NCI-H510A treated with DMSO at 0.1 percent for 48 hours (cell line): ENCODE results near the gene ARHGAP27.
A peak's percentile ranks its signal among the peaks of the same experiment; 100 is the strongest.
"Not testable (repeated sequence)": the region's sequence is repeated elsewhere in the genome, so short reads cannot be mapped to it uniquely, and the experiment has no call there.

ENCODE experiments used
- DNase-seq: peaks from one replicate; lab custom pipeline; 2025; lab: John Stamatoyannopoulos, UW

The ARHGAP27 gene

DNA sequence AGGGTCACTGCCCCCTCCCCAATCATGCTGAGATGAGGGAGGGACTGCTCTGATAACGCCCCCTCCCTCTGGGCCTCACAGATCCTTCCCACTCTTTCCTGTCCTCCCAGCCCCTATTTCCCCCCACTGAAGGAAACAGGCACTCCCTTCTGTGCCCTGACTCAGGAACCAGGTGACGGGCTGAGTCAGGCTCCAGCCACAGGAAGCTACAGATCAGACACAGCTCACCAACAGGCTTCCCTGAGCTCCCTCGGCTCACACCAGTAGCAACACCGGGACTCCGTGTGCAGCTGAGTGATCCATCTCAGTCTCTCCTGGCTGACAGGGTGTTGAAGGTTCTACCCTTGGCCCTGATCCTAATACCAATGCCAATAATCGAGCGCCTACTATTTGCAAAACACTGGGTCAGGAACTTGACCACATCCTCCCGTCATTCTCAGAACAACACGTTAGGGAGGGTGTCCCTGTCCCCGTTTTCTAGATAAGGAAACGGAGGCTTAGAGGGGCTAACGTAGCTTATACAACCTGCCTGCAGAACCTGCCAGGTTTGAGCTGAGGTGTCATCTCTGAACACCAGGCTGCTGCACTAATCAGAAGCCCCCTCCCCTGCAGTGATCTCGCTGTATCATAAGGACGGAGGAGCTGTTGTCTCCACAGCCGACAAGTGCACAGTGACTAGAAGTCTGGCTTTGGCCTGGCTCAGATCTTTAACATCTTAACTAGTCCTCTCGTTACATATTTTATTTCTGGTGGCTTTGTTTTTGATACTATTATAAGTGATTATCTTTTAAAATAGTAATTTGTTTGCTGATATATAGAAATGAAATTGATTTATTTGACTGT is 13.5 kb upstream of the ARHGAP27 start:
- DNase-seq: not testable (repeated sequence)

DNA sequence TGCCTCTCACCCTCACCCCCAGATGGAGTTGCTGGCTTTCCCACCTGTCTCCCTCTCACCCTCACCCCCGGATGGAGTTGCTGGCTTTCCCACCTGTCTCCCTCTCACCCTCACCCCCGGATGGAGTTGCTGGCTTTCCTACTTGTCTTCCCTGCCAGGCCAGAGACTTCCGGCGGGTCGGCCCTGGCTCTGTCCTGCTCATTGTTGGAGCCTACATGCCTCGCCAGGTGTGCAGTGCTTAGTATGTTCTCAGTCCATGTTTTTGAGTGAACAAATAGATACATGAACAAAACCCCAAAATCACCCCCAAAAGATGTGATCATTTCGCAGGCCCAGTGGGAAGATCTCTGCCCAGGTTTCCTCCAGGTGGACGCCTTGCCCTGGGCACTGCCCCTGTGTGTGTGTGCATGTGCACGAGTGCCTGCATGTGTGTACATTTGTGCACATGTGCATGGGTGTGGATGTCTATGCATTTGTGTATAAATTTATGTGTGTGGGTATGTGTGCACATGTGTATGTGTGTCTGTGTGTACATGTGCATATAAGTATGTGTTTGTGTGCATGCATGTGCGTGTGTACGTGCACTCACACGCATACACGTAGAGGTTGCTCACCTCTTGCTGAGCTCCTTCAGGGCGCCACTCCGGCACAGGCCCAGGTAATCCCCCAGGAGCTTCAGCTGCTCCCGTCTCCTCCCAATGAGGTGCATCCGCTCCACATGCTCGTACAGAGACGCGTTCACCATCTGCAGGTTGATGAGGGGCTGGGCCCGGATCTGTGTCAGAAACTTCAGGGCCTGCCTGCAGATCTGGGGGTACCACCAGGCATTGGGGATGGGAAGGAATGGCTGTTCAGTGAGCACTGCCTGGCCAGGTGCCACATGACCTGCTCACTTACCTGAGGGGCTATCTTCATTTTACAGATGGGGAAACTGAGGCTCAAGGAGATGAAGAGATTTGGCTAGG is 12.5 kb upstream of the ARHGAP27 start:
- DNase-seq: not testable (repeated sequence)

DNA sequence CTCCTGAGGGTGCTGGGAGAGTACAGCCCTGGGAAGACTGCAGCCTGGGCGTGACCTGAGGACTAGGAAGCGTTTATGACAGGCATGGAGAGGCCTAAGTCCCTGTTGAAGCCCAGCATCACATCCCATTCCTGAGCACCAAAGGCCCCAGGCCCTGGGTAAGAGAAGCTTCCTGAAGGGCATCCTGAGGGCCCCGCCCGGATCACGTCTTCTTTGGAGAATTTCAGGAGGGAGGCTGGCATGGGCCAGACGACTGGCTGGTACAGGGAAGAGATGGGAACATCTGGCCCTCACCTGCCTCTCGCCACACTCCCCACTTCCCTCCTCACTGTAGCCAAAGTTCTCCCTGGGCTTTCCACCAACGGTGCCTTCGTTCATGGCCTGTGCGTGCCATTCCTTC is 11.6 kb upstream of the ARHGAP27 start:
- DNase-seq: not testable (repeated sequence)

DNA sequence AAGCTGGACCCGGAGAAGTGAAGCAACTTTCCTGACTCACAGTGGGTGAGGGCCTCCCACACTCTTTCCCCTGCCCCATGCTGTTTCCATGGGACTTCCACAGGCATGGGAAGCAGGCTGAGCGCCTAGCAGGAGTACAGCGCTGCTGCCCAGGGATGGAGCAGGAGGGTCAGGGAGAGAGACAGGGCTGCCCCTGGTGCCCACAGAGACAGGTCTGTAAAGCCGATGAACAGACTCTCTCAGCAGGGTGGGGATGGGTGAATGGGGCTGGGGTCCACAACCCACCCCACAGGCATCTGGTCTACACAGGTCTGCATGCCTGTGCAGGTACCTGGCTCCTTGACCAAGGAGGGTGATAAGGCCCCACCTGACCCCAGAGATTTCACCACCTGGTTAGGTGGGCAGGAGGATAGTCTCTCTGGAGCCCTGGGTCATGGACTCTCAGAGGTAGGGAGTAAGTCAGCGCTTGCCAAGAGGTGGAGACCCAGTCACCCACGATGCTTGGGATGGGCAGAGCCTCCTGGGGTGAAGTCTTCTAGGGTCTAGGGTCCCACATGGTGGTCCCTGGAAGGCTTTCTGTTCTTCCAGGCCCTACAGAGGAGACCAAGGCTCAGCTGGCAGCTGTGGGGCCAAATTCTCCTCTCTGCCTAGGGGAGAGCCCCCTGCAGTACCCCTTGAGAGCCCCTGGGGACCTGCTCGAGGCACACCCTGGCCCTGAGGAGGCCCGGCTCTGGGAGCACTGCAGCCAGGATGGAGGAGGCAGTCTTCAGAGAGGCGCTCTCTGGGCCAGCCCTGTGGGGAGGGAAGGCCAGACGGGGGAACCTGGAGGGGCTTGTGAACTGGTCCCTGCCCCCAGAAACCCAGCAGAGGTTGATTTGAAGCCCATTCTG is 10.9 kb upstream of the ARHGAP27 start:
- DNase-seq: not testable (repeated sequence)

DNA sequence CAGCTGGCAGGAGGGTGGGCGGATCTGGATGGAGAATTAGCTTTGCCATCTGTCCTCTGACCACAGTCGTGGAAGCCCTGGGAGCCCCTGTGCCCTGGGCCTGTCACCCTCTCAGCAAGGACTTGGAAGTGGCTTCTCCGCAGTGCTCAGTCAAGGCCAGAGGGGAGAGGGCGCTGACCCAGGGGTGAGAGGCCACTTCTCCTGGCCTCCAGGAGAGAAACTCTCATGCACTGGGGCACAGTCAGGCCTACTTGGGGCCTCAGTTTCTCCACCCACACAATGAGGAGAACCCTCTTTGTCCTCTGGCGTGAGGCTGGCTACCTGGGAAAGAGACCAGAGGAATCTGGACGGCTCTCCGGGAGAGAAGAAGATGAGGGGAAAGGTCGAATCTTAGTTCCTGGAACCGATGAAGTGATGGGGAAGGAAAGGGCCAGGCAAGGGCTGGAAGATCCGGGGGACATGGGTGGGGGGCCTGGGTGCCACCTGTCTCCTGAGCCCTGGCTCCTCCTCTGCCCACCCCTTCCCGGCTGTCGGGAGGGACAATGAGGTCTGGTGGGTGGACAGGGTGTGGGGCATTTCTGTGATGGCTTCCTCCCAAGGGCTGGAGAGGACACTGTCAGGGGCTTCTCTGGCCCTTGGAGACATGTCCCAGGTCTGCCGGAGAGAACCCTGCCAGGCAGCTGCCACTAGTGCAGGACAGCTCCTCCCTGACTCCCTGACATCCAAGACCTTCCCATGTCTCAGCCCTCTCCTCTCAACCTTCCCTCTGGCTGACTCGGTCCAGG is 9.0 kb upstream of the ARHGAP27 start:
- DNase-seq: no peak

DNA sequence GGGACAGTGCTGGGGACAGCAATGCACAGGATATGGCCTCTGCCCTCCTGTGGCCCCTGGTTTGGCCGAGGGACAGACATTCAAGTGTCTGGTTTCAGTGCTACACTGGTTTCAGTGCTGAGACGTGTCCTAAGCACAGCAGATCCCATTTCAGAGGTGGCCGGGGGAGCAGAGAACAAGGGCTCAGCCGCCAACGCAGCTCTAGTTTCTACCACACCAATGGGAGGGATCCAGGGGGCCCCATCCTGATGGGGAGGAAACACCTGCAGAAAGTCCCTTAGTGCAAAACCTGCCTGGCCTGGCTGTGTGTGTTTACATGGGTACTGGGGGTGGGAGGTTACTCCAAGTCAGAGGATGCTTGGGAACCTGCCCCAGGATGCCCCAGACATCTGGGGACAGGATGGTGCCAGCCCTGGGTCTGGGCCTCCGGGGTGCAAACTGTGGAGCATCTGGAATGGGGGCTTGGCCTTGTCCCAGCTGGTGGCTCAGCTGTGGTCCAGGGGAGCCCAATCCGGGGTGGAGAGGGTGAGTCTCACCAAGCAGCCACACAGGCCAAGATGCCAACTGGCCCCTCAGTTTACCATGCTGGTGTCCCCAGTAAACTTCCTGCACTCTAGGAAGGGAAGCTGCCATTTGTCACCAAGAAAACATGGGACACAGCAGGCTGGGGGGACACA is 8.3 kb upstream of the ARHGAP27 start:
- not testable (repeated sequence) for DNase-seq

DNA sequence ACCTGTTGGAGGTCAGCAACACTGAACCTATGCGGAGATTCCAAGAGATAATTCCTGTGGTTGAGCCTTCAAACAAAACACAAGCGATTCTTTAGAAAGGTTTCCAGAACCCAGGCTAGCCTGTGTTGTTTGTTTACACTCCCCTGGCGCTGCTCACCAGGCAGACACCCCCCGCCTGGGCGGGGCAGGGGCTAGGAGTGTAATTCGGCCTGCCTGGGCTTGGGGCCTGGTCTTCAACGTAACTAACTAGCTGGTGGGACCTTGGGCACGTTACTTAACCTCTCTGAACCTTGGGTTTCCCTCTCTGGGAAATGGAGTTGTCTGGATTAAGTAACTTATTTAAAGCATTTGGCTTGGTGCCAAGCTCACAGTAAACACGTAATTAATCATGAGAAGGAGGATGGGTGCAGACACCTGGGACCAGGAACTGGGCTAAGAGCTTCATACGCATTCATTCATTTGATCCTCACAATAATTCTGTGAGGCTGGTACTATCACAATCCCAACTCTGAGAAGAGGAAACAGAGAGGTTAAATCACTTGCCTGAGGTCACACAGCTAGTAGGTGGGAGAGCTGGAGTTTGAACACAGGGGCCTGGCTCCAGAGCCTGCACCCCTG is 7.6 kb upstream of the ARHGAP27 start:
- peak; percentile 82 for DNase-seq

DNA sequence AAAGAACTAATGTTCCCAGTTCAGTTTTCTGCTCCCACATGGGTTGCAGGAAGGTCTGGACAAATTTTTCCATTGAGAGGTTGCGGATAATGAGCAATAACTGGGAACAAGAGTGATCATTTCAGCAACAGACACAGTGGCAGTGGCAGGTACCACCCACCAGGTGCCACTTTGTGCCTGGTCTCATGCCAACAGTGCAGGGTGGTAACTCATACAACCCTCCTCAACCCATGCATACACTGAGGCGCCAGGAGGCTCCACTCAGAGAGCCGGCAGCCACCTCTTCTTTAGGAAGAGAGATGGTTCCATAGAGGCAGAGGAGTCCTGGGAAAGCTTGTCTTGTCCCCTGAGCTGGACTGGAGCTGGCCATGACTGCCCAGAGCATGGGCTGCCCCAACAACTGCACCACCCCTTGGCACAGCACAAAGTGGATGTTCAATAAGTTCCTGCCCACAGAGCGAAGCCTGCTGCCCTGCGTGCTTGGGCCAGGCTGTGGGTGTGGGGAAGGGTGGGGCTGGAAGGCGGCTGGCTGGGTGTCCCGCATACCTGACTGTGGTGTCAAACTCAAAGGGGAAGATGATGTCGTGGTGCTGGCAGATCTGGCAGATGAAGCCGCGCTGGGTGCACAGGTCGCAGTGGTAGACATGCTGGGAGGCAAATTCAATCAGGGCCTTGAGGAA is 6.4 kb upstream of the ARHGAP27 start:
- DNase-seq: no peak

DNA sequence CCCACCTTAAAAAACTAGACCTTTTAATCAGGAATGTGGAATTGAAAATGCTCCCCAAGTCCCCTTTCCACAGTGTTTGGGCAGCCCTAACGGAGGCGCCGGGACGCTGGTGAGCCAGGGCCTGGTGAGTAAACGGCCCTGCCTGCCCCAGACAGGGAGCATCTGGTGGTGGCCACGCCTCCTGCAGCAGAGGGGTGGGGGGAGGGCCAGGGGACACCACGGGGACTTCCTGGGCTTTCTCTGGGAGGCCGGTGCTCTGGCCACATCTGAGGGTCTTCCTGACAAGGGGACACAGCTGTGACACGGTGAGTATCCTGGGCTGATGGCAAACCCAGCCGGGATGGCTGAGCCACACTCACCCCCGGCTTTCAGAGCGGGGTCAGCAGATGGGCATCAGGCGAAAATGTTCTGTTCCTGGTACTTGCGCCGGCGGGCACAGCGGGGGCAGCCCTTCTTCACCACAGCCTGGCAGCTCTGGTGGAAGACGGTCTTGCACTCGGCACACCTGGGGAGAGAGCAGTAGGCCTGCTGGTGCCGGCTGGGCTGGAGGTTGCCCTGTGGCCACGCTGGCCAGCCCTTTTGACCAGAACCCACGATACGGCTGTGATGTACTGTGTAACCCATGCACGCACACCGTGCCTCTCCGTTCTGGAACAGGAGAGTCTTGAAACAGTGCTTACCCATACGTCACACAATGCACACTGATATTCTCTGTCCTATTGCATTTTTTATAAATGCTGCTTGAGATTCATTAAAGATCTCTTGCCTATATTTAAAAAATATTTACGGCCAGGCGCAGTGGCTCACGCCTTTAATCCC is 5.0 kb upstream of the ARHGAP27 start:
- DNase-seq: no peak

DNA sequence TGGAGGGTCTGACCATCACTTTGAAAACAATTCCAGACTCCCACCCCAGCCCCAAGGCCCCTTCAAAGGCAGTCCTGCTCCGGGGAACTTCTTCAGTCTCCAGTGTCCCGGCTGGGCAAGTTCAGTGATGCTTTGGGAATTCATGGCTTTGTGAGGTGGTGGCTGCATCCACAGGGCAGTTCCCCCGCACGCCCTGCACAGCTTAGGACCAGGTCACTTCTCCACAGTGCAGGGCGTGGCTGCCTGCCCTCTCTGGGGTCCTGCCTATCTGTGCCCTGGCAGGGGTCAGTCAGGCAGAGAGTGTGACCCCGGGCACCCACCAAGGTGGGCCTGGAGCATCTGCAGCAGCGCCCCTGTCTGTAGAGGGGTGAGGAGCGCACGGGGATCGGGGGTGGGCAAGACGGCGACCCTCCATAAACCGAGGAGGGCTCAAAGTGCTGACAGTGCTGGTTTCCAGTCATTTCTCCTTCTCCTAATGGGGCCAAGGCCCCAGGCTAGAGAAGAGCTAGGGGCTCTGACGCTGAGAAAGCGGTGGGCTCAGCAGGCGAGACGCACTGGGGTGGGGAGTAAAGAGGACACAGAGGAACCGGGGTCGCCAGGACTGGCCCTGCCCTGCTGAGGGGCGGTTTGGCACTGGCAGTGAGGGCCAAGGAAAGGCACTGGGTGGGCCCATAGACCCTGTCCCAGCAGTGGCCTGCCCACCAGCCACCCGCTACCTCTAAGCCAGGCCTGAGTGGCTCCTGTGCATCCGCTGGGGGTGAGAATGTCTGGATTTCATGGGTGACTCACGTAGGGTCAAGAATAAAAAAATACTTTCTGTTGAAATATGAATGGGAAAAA is 4.2 kb upstream of the ARHGAP27 start:
- DNase-seq: no peak

DNA sequence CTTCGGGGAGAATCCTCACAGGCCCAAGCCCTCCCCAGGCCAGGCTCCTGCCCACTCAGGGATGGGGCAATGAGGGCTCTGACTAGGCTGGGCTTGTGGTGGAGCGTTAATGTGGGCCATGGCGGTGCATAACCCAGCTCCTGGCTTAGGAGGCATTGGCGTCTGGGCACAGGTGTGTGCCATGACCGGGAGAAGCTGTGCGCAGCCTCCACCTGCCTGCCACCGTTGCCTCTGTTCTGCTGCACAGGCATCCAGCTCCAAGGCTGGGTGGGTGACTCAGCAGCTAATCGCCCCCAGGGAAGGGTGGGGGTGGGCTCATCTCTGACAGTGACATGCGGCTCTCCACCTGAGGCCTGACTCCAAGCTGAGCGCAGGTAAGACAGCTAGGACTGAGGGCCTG is 3.5 kb upstream of the ARHGAP27 start:
- no peak for DNase-seq

DNA sequence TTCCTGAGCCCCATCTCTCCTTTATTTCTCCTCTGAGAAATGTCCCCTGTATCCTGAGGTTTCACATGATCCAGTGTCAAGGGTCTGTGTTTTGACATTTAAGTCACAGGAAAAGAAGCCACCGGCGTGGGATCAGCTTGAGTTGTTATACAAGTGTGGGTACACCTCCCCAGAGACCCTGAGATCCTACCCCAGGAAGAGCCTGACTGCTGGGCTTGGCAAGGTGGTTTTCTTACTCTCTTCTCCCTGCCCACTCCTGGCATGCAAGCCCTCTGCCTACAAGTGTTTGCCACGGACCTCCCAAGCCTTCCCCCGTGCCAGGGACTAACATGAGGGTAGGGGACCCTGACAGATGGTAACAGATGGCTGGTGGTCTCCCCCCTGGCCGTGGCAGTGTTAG is 2.8 kb upstream of the ARHGAP27 start:
- no peak for DNase-seq

DNA sequence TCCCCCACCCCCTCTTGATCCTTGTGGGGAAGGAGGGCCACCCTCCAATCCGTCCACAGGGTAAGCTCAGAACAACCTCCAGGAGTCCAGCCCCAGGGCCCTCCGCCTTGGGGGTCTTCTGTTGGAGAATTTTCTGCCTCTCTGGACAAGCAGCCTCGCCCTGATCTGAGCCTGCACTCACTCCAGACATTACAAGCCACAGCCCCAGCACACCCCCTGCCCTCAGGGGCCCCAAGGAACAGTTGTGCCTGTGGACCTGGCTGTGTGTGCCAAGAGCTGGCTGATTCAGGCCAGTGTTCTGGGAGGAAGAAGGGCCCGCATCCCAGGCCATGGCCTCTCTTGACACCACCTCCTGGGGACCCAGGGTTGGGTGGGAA is 477 bp upstream of the ARHGAP27 start:
- DNase-seq: no peak

DNA sequence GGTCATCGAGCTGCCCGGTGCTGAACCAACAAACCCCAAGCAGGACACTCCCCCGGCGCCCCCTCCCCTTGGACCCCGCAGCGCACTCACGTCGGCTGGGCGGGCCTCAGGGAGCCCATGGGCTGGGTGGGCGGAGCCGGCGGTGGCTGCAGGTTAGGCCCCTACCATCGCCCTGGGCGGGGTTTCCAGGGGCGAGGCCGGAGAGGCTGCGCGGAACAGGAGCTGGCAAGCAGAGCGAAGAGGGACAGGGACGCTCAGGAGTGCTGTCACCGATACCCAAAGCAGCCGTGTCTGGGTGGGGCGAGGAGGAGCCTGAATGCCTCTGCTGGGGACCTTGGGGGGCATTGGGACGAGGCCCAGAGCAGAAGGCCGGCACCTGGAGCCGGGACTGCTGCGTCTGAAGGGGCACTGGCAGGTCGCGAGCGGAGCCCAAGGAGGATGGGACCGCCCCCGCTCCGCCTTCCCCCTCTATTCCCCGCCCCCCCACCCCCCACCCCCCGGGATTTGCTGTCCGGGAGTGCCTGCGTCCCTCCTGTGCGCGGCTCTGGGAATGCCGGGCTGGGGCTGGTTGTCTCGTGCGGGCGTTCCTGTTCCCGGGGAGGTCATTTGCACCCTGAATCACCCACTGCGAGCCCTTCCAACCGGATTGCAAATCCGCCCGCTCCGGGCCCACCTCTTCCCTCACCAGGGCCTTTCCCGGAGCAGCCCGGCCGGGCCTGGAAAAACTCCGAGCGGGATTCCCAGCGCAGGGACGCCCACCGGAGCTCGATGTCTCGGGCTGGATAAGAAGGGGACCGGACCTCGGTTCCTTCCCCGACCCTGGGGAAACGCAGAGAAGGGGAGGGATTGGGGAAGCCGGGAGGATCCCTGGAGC is 902 bp downstream of the ARHGAP27 start:
- peak; percentile 90 for DNase-seq

DNA sequence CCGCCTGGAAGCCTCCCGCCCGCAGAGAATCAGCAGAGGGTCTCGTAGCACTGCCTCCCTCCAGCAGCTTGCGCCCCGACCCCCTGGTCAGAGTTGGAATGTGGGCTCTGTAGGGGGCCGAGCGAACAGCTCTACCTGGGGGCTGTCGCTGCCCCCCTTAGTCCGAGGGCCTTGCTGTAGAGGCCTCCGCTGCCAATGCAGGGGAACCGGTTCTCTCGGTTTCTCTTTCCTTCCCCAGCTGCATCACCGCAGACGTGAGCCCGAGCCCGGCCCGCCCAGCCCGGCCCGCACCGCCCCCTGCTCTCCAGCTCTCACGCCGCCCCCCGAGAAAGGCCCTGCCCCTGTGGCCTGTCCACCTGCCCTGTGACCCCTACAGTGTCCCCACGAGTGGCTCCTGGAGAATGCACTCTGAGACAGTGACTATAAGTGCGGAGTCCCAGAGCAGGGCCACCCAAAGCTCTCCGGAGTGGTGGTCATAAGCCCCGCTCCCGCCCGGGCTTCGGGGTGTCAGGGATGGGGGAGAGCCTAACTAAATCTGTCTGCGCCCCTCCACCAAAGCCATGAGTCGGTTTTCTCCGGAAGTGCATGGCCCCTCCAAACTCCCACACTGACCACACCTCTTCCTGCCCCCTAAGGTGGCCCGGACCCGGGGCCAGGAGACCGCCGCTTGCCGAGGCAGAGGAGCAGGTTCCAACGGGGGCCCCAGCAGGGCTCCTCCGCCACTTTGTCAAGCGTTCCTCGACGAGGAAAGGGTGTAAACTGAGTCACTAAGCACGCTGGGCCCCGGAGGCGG is 1.7 kb downstream of the ARHGAP27 start:
- no peak for DNase-seq
